Type B pancreatic cell (in vitro differentiated cells): ENCODE results near the gene ZNF217. TPM values are rescaled to one million over a fixed set of nuclear protein-coding genes. Genes with fewer than 3 reads are reported as not detected.
"Not testable (repeated sequence)": the region's sequence is repeated elsewhere in the genome, so short reads cannot be mapped to it uniquely, and the experiment has no call there.

Experiments
- DNase-seq: peaks from one replicate; pipeline ENCODE4 v3.0.0; 2021; ENCODE audit warnings: mixed read lengths; ENCODE audit not compliant: unreplicated experiment; ENCODE audit errors: extremely low spot score
- H3K27ac Mint-ChIP-seq: 2 replicates; pipeline ENCODE4 v1.8.0; 2021; ENCODE audit warnings: mild to moderate bottlenecking, mixed read lengths
- H3K27me3 Mint-ChIP-seq: 2 replicates; pipeline ENCODE4 v1.8.0; 2021; ENCODE audit warnings: mixed read lengths
- H3K36me3 Mint-ChIP-seq: 2 replicates; pipeline ENCODE4 v1.8.0; 2021; ENCODE audit warnings: mixed read lengths
- H3K4me1 Mint-ChIP-seq: one replicate; pipeline ENCODE4 v1.8.0; 2021; ENCODE audit warnings: mixed read lengths; ENCODE audit not compliant: unreplicated experiment
- H3K4me3 Mint-ChIP-seq: 2 replicates; pipeline ENCODE4 v1.8.0; 2021; ENCODE audit warnings: mild to moderate bottlenecking, mixed read lengths
- H3K9me3 Mint-ChIP-seq: 2 replicates; pipeline ENCODE4 v1.8.0; 2021; ENCODE audit warnings: mixed read lengths
- CTCF ChIP-seq: fragments of 200-600 bp; sonication (generic); conservative IDR thresholded peaks from 2 replicates; pipeline ENCODE4 v1.5.0; 2021; ENCODE audit warnings: antibody characterized with exemption, mild to moderate bottlenecking
- total RNA-seq: library from RNA; stranded (reverse); gene quantifications from 2 replicates; pipeline ENCODE4 v1.2.1, GENCODE V29; 2021; ENCODE audit warnings: low replicate concordance

The ZNF217 gene
- total RNA-seq, 1 donor from 2014 or later = 32.8 TPM

- DNase-seq = no peak
- Mint-ChIP-seq H3K4me3 (no peak overlapping the region), H3K27ac (no peak overlapping the region), H3K36me3 (peaks cover 39% of the 10 kb centered on the region), H3K27me3 (no peaks in the 10 kb centered on the region), H3K4me1 (peaks cover 4% of the 10 kb centered on the region), H3K9me3 (no peaks in the 10 kb centered on the region)
- TF ChIP-seq CTCF = no peak
Measured at GRCh38 chr20:53567379-53567917, 26.2 kb downstream of the ZNF217 start.

- not testable (repeated sequence) for H3K4me1 Mint-ChIP-seq, H3K27ac Mint-ChIP-seq, H3K27me3 Mint-ChIP-seq, H3K4me3 Mint-ChIP-seq, H3K9me3 Mint-ChIP-seq
- H3K36me3 Mint-ChIP-seq = peaks cover 31% of the 10 kb centered on the region
- DNase-seq = peak; percentile 39
Measured at GRCh38 chr20:53566623-53567022, 27.0 kb downstream of the ZNF217 start.

DNA sequence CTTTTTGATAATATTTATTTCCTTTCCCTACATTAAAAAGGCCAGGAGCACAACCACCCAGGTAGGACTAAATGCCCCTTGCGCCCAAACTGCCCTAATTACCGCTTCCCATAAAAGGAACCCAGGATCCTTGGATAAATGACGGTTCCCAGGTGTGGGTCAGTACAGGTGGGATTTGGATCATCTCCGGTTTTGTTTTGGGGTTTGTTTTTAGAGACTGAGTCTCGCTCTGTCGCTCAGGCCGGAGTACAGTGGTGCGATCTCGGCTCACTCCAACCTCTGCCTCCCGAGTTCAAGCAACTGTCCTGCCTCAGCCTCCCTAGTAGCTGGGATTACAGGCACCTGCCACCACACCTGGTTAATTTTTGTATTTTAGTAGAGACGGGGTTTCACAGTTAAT is 28.4 kb downstream of the ZNF217 start:
- no peak for TF ChIP-seq CTCF
- peaks cover 18% of the 10 kb centered on the region for H3K36me3 Mint-ChIP-seq
- no peaks in the 10 kb centered on the region for H3K27me3 Mint-ChIP-seq
- peaks cover 4% of the 10 kb centered on the region for H3K4me1 Mint-ChIP-seq
- no peak overlapping the region for H3K27ac Mint-ChIP-seq
- DNase-seq = peak; percentile 7
- H3K4me3 Mint-ChIP-seq = no peak overlapping the region
- H3K9me3 Mint-ChIP-seq = no peaks in the 10 kb centered on the region

DNA sequence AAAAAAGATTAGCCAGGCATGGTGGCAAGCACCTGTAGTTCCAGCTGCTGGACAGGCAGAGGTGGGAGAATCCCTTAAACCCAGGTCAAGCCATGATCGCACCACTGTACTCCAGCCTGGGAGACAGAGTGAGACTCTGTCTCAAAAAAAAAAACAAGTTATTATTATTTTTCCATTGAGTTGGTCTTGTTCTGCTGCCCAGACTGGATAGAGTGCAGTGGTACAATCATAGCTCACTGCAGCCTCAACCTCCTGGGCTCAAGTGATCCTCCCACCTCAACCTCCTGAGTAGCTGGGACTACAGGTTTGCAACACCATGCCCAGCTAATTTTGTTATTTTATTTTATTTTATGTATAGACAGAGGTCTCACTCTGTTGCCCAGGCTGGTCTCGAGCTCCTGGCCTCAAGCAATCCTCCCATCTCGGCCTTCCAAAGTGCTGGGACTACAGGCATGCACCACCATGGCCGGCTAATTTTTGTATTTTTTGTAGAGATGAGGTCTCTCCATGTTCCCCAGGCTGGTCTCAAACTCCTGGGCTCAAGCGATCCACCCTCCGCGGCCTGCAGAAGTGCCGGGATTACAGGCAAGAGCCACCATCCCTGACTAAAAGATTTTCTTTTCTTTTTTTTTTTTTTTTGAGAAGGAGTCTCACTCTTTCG is 31.4 kb downstream of the ZNF217 start:
- not testable (repeated sequence) for H3K4me3 Mint-ChIP-seq, DNase-seq, H3K4me1 Mint-ChIP-seq

GRCh38 chr20:53561505-53561904 is 32.1 kb downstream of the ZNF217 start:
- Mint-ChIP-seq H3K9me3 (no peaks in the 10 kb centered on the region), H3K36me3 (no peaks in the 10 kb centered on the region)
- no peak for DNase-seq

More for the DNA sequence above, 31.4 kb downstream of the ZNF217 start:
- not testable (repeated sequence) for H3K27ac Mint-ChIP-seq, H3K36me3 Mint-ChIP-seq, H3K27me3 Mint-ChIP-seq, H3K9me3 Mint-ChIP-seq

DNA sequence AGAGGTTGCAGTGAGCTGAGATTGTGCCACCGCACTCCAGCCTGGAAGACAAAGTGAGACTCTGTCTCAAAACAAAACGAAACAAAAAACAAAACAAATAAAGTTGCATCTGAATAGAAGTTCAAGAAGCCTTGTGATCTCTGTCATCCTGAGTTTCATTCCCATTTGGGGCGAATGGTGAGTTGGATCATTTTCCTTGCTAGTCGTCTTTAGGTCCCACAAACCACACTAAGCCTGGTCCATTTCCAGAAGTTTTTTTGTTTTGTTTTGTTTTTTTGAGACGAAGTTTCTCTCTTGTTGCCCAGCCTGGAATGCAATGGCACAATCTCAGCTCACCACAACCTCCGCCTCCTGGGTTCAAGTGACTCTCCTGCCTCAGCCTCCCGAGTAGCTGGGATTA is 33.8 kb downstream of the ZNF217 start:
- no peak for DNase-seq
- no peaks in the 10 kb centered on the region for H3K36me3 Mint-ChIP-seq
- no peak for TF ChIP-seq CTCF
- no peak overlapping the region for H3K4me3 Mint-ChIP-seq
- no peaks in the 10 kb centered on the region for H3K4me1 Mint-ChIP-seq
- no peaks in the 10 kb centered on the region for H3K27me3 Mint-ChIP-seq
- no peaks in the 10 kb centered on the region for H3K9me3 Mint-ChIP-seq
- H3K27ac Mint-ChIP-seq = no peak overlapping the region

More at GRCh38 chr20:53561505-53561904, 32.1 kb downstream of the ZNF217 start:
- no peak overlapping the region for H3K4me3 Mint-ChIP-seq
- no peaks in the 10 kb centered on the region for H3K4me1 Mint-ChIP-seq
- no peak for TF ChIP-seq CTCF
- no peak overlapping the region for H3K27ac Mint-ChIP-seq
- no peaks in the 10 kb centered on the region for H3K27me3 Mint-ChIP-seq
